AG10803 (cell line): ENCODE data around the gene TAF5L.

ENCODE experiments used
- DNase-seq: peaks from one replicate; pipeline ENCODE4 v3.0.0; 2010; ENCODE audit warnings: low read depth
- H3K4me3 ChIP-seq: 2 replicates; pipeline ENCODE4 v1.5.1; 2011; ENCODE audit warnings: mild to moderate bottlenecking, low read length, control low read depth
- TF ChIP-seq, protein P1 (sequence below): conservative IDR thresholded peaks from 2 replicates; pipeline ENCODE4 v1.5.1; 2011; ENCODE audit warnings: mild to moderate bottlenecking, low read length, control low read depth, inconsistent platforms

The TAF5L gene

DNA sequence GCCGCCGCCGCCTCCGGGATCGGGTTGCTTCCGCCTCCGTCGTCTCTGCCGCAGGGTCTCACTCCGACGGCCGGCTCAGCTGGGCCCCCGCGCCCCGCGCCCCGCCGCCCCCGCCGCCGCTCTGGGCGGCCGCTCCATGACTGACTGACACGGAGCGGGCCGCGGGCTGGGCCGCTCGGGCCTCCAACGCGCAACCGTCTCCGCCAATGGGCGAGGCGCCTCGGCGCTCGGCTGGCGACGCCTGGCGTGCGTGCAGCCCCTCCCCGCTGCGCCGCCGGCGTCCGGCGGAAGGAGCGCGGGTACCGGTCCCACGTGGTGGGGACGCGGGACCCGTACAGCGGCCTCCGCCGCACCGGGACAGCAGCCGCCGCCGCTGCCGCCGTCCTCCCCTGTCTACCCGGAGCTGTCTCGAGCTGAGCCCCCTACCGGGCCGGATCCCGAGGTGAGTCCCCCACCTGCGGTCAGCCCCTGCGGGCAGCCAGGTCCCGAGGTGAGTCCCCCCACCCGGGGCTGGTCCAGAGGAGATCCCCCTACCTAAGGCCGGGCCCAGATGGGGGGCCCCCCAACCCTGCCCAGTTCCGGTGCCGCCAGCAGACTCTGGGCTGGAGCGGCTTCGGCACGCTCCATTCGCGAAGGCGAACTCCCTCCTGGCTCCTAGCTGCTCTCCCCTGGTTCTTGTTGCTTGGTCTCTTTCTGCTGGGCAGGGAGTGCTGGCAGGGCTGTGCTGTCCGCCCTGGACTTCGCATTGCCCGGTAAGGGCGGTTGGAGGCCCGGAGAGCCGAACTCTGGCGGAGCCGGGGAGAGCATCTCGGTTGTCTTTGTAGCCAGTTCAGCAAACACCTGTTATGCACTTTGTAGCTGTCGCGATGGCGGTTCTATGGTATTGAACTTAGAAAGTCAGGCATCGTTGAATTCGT is at the start of gene TAF5L, which contains the start of gene URB2:
TAF5L (minus strand) TSS at position 208 of the 917 bp plus-strand sequence. CDS start 11,640 bp downstream, outside the sequence.
URB2 (plus strand) TSS at position 333 of the 917 bp plus-strand sequence. CDS start 1,387 bp downstream, outside the sequence.
- TF ChIP-seq, protein P1, sequence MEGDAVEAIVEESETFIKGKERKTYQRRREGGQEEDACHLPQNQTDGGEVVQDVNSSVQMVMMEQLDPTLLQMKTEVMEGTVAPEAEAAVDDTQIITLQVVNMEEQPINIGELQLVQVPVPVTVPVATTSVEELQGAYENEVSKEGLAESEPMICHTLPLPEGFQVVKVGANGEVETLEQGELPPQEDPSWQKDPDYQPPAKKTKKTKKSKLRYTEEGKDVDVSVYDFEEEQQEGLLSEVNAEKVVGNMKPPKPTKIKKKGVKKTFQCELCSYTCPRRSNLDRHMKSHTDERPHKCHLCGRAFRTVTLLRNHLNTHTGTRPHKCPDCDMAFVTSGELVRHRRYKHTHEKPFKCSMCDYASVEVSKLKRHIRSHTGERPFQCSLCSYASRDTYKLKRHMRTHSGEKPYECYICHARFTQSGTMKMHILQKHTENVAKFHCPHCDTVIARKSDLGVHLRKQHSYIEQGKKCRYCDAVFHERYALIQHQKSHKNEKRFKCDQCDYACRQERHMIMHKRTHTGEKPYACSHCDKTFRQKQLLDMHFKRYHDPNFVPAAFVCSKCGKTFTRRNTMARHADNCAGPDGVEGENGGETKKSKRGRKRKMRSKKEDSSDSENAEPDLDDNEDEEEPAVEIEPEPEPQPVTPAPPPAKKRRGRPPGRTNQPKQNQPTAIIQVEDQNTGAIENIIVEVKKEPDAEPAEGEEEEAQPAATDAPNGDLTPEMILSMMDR: no peak
- DNase-seq: peak; percentile 87
- H3K4me3 ChIP-seq: peak within 1 kb of the TSS; percentile 91

DNA sequence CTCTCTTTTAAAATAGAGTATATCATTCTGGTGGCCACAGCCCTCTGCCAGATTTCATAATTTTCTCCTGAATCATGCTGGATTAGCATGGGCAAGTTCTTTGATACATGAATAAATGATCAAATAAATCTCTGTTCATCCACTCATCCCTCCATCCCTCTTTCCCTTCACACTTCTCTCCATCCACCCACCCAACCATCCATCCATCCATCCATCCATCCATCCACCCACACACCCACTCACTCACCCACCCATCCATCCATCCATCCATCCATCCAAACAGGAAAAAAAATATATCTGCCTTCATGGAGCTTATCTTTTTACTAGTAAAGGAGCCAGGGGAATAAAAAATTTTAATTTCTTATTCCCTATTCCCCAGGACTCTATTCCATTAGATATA is 49.5 kb upstream of the TAF5L start:
- TF ChIP-seq, protein P1: no peak

DNA sequence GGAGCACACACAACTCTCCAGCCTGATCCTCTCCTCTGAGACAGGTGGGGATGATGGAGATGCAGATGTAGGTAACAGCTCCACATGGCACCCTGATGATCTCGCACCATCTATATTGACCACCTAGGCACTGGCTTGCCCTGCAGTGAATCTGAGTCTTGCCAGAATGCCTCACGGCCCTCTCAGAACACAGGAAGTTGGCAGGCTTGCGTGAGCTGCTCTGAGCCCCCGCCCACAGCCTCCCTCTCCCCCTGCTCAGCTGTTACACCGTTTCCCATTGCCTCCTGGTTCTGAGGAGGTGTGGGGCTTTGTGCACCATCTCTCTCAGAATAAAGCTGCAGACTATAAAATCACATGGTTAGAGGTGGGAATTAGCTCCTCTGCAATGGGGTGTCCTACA is 48.1 kb upstream of the TAF5L start:
- TF ChIP-seq, protein P1: no peak
- no peak overlapping the region for H3K4me3 ChIP-seq
- DNase-seq: no peak

More for the DNA sequence above, 49.5 kb upstream of the TAF5L start:
- H3K4me3 ChIP-seq: no peak overlapping the region
- no peak for DNase-seq

DNA sequence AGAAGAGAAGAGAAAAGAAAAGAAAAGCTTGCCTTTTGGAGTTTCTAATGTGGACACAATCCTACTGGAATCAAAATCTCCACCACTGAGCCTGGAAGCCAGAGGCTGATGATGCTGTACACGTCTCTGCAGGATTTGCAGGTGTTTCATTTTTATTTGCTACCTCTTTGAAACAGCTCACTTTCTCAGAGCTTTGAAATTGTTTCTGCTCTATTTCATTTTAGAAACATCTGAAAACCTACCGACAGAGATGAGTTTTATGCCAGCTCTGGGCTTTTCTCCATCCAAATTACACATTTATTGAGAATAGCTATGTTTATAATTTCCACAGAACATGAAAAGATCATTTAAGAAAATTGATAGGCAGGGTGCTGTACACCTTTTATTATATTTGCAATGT is 46.3 kb upstream of the TAF5L start:
- TF ChIP-seq, protein P1: no peak
- no peak for DNase-seq
- H3K4me3 ChIP-seq: no peak overlapping the region

DNA sequence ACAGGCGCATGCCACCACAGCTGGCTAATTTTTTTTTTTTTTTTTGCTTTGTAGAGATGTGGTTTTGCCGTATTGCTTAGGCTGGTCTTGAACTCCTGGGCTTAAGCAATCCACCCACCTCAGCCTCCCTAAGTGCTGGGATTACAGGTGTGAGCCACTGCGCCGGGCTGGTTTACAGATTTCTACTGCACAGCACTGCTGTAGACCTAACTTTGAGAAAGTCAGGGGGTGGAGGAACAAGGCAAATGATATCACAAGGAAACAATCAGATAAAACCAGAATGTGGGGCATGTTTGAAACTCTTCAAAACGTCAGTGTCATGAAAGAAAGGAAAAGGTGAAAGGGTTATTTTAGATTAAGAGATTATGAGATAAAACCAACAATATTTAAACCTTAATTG is 45.4 kb upstream of the TAF5L start:
- TF ChIP-seq, protein P1: no peak
- DNase-seq: no peak
- H3K4me3 ChIP-seq: no peak overlapping the region

DNA sequence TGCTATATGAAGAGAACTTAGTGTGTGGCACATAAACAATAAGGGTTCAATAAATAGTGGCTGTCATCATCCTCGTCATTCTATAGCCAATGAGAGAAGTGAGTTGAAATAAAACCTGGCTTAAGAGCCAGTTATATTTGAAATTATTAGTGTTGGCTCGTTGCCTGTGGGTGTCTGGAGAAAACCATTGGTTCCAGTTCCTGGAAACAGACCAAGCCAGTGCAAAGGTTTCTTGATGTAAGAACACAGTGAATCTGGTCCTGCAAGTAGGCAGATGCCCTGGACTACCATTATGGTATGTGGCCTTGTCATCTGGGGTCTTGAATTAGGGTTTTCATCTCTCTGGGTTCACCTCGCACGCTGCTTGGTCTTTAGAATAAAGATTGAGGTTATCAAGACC is 43.4 kb upstream of the TAF5L start:
- H3K4me3 ChIP-seq: no peak overlapping the region
- TF ChIP-seq, protein P1: no peak
- no peak for DNase-seq

DNA sequence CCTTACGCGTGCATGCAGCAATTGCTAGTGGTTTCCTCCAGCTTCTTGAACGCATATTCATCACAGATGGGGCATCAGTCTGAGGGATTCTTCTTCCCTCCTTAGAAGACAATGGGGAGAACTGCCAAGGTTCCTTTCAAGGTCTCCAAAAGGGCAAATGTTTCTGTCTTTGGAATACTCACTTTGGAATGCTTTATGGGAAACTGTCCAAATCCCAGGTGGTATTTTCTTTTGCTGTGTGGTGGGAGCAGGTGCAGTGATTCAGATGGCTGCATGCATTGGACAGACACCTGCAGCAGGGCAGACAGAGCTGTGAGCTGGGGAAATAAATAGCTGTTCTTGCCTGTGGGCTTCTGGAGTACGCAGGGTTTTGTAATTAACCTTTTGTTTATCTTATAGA is 40.7 kb upstream of the TAF5L start:
- TF ChIP-seq, protein P1: no peak
- DNase-seq: no peak

More for the DNA sequence above, 40.7 kb upstream of the TAF5L start:
- H3K4me3 ChIP-seq: no peak overlapping the region
